ENCODE data around the gene POMC.
"Not testable (repeated sequence)": the region's sequence is repeated elsewhere in the genome, so short reads cannot be mapped to it uniquely, and the experiment has no call there.

Gene POMC

GRCh38 chr2:25176541-25177181, 8.3 kb upstream of the POMC start:
- DNase-seq: no peak

- DNase-seq: no peak
Measured at GRCh38 chr2:25176138-25176537, 7.8 kb upstream of the POMC start.

GRCh38 chr2:25174192-25174861, 5.9 kb upstream of the POMC start:
- no peak for DNase-seq

- no peak for DNase-seq
Measured at GRCh38 chr2:25173719-25174118, 5.3 kb upstream of the POMC start.

GRCh38 chr2:25170888-25171287, 2.5 kb upstream of the POMC start:
- DNase-seq: no peak

GRCh38 chr2:25169073-25169470, 692 bp upstream of the POMC start:
- DNase-seq: no peak

- no peak for DNase-seq
Measured at GRCh38 chr2:25165992-25166875, 2.1 kb downstream of the POMC start.

- no peak for DNase-seq
Measured at GRCh38 chr2:25164561-25164960, 3.8 kb downstream of the POMC start.

GRCh38 chr2:25162061-25162460, 6.3 kb downstream of the POMC start:
- not testable (repeated sequence) for DNase-seq

- peak; percentile 47 for DNase-seq
Measured at GRCh38 chr2:25161055-25161781, 7.2 kb downstream of the POMC start.

GRCh38 chr2:25160376-25160775, 8.0 kb downstream of the POMC start:
- DNase-seq: no peak

GRCh38 chr2:25159949-25160348, 8.4 kb downstream of the POMC start:
- DNase-seq: peak; percentile 12

- DNase-seq: no peak
Measured at GRCh38 chr2:25158096-25158852, 10.1 kb downstream of the POMC start.

GRCh38 chr2:25155401-25155800, 13.0 kb downstream of the POMC start:
- DNase-seq: no peak

GRCh38 chr2:25151718-25152117, 16.7 kb downstream of the POMC start:
- no peak for DNase-seq

- DNase-seq: not testable (repeated sequence)
Measured at GRCh38 chr2:25150993-25151392, 17.4 kb downstream of the POMC start.

GRCh38 chr2:25149646-25150045, 18.7 kb downstream of the POMC start:
- no peak for DNase-seq

GRCh38 chr2:25146896-25147295, 21.5 kb downstream of the POMC start:
- DNase-seq: no peak

- DNase-seq: no peak
Measured at GRCh38 chr2:25145803-25146202, 22.6 kb downstream of the POMC start.

- DNase-seq: no peak
Measured at GRCh38 chr2:25141120-25141519, 27.3 kb downstream of the POMC start.

GRCh38 chr2:25140535-25140934, 27.8 kb downstream of the POMC start:
- DNase-seq: not testable (repeated sequence)

GRCh38 chr2:25132693-25133092, 35.7 kb downstream of the POMC start:
- DNase-seq: no peak

Measured in fibroblast of skin of back (primary cell).